ENCODE results near the gene RGS7. TPM values are rescaled to one million over a fixed set of nuclear protein-coding genes. Genes with fewer than 3 reads are reported as not detected.

RGS7 gene
- total RNA-seq, 3 donors from 2014 or later (not counting 1 experiment from before 2014, with no cell fraction given), result not detected

DNA sequence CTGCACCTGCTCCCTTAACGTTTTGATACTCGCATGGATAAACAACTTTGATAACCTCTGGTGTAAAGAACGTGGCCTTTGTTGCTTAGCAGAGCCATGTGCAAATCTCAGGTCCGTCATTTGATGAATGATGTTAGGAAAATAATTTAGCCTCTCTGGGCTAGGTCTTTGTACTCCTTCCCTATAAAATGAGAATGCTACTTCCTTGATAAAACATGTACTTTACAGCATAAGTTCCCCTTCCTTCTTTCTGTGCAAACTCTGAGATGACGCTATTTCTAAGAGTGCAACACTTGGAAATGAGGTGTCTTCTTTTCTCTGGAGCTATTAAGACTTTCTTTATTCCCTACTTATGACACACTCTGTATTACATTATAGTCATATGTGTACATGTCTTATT, 243.4 kb downstream of the RGS7 start:
- no peaks in the 10 kb centered on the region for H3K27me3 Mint-ChIP-seq (ENCODE audit: low read depth in 2 of 2)
- Histone ChIP-seq H3K27me3 (ENCODE audit: control insufficient read depth, insufficient read depth, low read length) (no peaks in the 10 kb centered on the region), H3K9me3 (ENCODE audit: control insufficient read depth, insufficient read depth, low read length) (peaks cover 5% of the 10 kb centered on the region), H3K36me3 (ENCODE audit: control insufficient read depth, insufficient read depth, low read length) (no peaks in the 10 kb centered on the region), H3K4me3 (ENCODE audit: low read length) (no peak overlapping the region), H3K27ac (ENCODE audit: low read length) (no peak overlapping the region), H3K4me1 (ENCODE audit: control insufficient read depth, insufficient read depth, low read length) (no peaks in the 10 kb centered on the region)
- no peak overlapping the region for H3K4me3 Mint-ChIP-seq
- no peaks in the 10 kb centered on the region for H3K36me3 Mint-ChIP-seq
- ATAC-seq (no peak), DNase-seq (no peak)
- WGBS (ENCODE audit: insufficient coverage), result 76% methylated on average over 4 of the region's 5 CpGs
- no peak overlapping the region for H3K27ac Mint-ChIP-seq
- no peak for TF ChIP-seq CTCF (IDR thresholded peaks at IDR 0.05)
- intact Hi-C loops (cut with micrococcal nuclease), result no loop called here
- H3K4me1 Mint-ChIP-seq, result no peaks in the 10 kb centered on the region
- peaks cover 9 to 10% of the 10 kb centered on the region in 2 donors for H3K9me3 Mint-ChIP-seq

DNA sequence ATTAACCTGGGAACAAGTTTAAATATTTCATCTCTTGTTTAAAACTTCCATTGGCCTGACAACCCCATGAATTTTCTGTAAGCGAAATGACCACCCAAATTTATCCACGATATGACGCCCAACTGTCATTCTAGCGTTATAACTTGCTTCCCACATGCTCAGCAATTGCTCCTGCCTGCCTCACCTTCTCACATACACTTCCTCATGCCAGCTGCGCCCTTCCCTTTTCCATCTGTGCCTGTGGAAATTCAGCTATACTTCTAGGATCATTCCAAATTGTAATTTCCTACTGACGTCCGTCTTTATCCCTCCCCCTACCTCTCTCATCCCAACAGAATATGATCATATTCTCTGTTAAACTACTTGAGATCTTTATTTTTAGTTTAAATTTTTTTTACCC, 248.0 kb downstream of the RGS7 start:
- ATAC-seq, result no peak

GRCh38 chr1:241105147-241105546, 251.9 kb downstream of the RGS7 start:
- no peak overlapping the region for H3K27ac Mint-ChIP-seq
- TF ChIP-seq CTCF (IDR thresholded peaks at IDR 0.05), result no peak
- no peak overlapping the region for H3K4me3 ChIP-seq (ENCODE audit: low read length)
- no peak for ATAC-seq
- no peak for DNase-seq
- no peaks in the 10 kb centered on the region for H3K36me3 Mint-ChIP-seq
- H3K4me1 ChIP-seq (ENCODE audit: control insufficient read depth, insufficient read depth, low read length), result no peaks in the 10 kb centered on the region
- H3K9me3 ChIP-seq (ENCODE audit: control insufficient read depth, insufficient read depth, low read length), result no peaks in the 10 kb centered on the region
- intact Hi-C loops (cut with micrococcal nuclease), result no loop called here
- H3K27ac ChIP-seq (ENCODE audit: low read length), result no peak overlapping the region
- no peaks in the 10 kb centered on the region for H3K27me3 ChIP-seq (ENCODE audit: control insufficient read depth, insufficient read depth, low read length)
- H3K36me3 ChIP-seq (ENCODE audit: control insufficient read depth, insufficient read depth, low read length), result no peaks in the 10 kb centered on the region
- H3K9me3 Mint-ChIP-seq, result peaks cover 2 to 4% of the 10 kb centered on the region in 2 donors
- H3K27me3 Mint-ChIP-seq (ENCODE audit: low read depth in 2 of 2), result no peaks in the 10 kb centered on the region
- WGBS (ENCODE audit: insufficient coverage), result 92% methylated on average over 3 of the region's 3 CpGs
- H3K4me1 Mint-ChIP-seq, result no peaks in the 10 kb centered on the region
- H3K4me3 Mint-ChIP-seq, result no peak overlapping the region

More for the DNA sequence above, 248.0 kb downstream of the RGS7 start:
- H3K27me3 ChIP-seq (ENCODE audit: control insufficient read depth, insufficient read depth, low read length), result no peaks in the 10 kb centered on the region
- Mint-ChIP-seq H3K9me3 (peaks cover 2% of the 10 kb centered on the region in 2 donors), H3K4me3 (no peak overlapping the region), H3K4me1 (no peaks in the 10 kb centered on the region), H3K27me3 (ENCODE audit: low read depth in 2 of 2) (no peaks in the 10 kb centered on the region), H3K36me3 (no peaks in the 10 kb centered on the region), H3K27ac (no peak overlapping the region)
- DNase-seq, result no peak
- no peaks in the 10 kb centered on the region for H3K36me3 ChIP-seq (ENCODE audit: control insufficient read depth, insufficient read depth, low read length)
- no peak overlapping the region for H3K27ac ChIP-seq (ENCODE audit: low read length)
- no peak for TF ChIP-seq CTCF (IDR thresholded peaks at IDR 0.05)
- H3K4me1 ChIP-seq (ENCODE audit: control insufficient read depth, insufficient read depth, low read length), result no peaks in the 10 kb centered on the region
- WGBS (ENCODE audit: insufficient coverage), result 87% methylated on average over 7 of the region's 7 CpGs
- intact Hi-C loops (cut with micrococcal nuclease), result no loop called here
- H3K4me3 ChIP-seq (ENCODE audit: low read length), result no peak overlapping the region
- H3K9me3 ChIP-seq (ENCODE audit: control insufficient read depth, insufficient read depth, low read length), result no peaks in the 10 kb centered on the region

- WGBS (ENCODE audit: insufficient coverage), result no CpG with 5 or more reads among the region's 1 CpG
- H3K27ac Mint-ChIP-seq, result no peak overlapping the region
- H3K4me1 Mint-ChIP-seq, result no peaks in the 10 kb centered on the region
- TF ChIP-seq CTCF (IDR thresholded peaks at IDR 0.05), result no peak
- no peaks in the 10 kb centered on the region for H3K9me3 ChIP-seq (ENCODE audit: control insufficient read depth, insufficient read depth, low read length)
- no peaks in the 10 kb centered on the region for H3K27me3 ChIP-seq (ENCODE audit: control insufficient read depth, insufficient read depth, low read length)
- H3K9me3 Mint-ChIP-seq, result peaks cover 4 to 7% of the 10 kb centered on the region in 2 donors
- H3K36me3 Mint-ChIP-seq, result no peaks in the 10 kb centered on the region
- no peak for ATAC-seq
- H3K4me3 ChIP-seq (ENCODE audit: low read length), result no peak overlapping the region
- no peak overlapping the region for H3K4me3 Mint-ChIP-seq
- H3K27ac ChIP-seq (ENCODE audit: low read length), result no peak overlapping the region
- DNase-seq, result no peak
- no peaks in the 10 kb centered on the region for H3K27me3 Mint-ChIP-seq (ENCODE audit: low read depth in 2 of 2)
- intact Hi-C loops (cut with micrococcal nuclease), result no loop called here
- H3K4me1 ChIP-seq (ENCODE audit: control insufficient read depth, insufficient read depth, low read length), result no peaks in the 10 kb centered on the region
- no peaks in the 10 kb centered on the region for H3K36me3 ChIP-seq (ENCODE audit: control insufficient read depth, insufficient read depth, low read length)
Measured at GRCh38 chr1:241102664-241103063, 254.3 kb downstream of the RGS7 start.

Measured in natural killer cell (primary cell).